ENCODE results near the gene TOLLIP. TPM values are rescaled to one million over a fixed set of nuclear protein-coding genes. Genes with fewer than 3 reads are reported as not detected.

Gene TOLLIP
- total and polyA plus RNA-seq, 8 donors, result 14.9 to 119 (median 35.8) TPM

DNA sequence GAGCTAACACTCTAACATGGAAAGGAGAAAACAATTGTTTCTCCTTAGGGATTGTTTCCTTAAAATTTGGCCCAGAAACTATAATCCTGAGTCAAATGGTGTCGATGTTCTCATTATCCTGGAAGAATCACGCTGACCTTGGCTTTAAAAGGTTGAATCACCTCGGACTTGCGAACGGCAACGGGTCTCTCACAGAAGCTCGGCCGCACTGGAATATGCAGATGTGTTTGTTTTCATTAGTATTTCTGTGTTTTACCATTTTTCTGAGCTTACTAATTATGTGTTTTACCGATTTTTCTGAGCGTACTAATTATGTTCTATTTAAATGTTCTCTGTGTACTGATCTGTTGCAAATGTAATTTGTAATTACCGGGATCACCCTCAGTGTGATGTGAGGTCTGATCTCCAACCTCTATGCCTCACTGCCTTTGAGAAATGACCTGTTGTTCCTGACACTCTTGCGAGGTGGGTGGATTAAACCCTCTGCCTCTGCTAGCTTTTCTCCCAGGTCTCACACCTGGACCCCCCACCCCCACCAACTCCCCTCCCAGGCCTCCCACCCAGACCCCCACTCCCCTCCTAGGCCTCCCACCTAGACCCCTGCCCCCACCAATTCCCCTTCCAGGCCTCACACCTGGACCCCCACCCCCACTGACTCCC lies 42.0 kb upstream of the TOLLIP start:
- no peak for DNase-seq
- Histone ChIP-seq H3K36me3 (no peaks in the 10 kb centered on the region), H3K4me1 (peaks cover 0 to 8% (median 6%) of the 10 kb centered on the region in 4 donors), H3K9me3 (no peaks in the 10 kb centered on the region), H3K27ac (no peak overlapping the region), H3K27me3 (peaks cover 0 to 37% (median 18%) of the 10 kb centered on the region in 3 donors), H3K4me3 (no peak overlapping the region)
- intact Hi-C loops (cut with DNase I; ENCODE audit: low total_unique reads), result no loop called here
- TF ChIP-seq POLR2A (IDR thresholded peaks at IDR 0.05) (no peak), EP300 (IDR thresholded peaks at IDR 0.05) (no peak), POLR2AphosphoS5 (IDR thresholded peaks at IDR 0.05) (no peak)
- TF ChIP-seq, protein P1, sequence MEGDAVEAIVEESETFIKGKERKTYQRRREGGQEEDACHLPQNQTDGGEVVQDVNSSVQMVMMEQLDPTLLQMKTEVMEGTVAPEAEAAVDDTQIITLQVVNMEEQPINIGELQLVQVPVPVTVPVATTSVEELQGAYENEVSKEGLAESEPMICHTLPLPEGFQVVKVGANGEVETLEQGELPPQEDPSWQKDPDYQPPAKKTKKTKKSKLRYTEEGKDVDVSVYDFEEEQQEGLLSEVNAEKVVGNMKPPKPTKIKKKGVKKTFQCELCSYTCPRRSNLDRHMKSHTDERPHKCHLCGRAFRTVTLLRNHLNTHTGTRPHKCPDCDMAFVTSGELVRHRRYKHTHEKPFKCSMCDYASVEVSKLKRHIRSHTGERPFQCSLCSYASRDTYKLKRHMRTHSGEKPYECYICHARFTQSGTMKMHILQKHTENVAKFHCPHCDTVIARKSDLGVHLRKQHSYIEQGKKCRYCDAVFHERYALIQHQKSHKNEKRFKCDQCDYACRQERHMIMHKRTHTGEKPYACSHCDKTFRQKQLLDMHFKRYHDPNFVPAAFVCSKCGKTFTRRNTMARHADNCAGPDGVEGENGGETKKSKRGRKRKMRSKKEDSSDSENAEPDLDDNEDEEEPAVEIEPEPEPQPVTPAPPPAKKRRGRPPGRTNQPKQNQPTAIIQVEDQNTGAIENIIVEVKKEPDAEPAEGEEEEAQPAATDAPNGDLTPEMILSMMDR (IDR thresholded peaks at IDR 0.05), result no peak
- WGBS, 5 donors, result 63 to 78% (median 72%) methylated on average over 12 of the region's 12 CpGs

- WGBS, 5 donors, result 37 to 65% (median 44%) methylated on average over 13 to 22 of the region's 22 CpGs
- Histone ChIP-seq H3K4me1 (no peaks in the 10 kb centered on the region), H3K4me3 (no peak overlapping the region), H3K36me3 (no peaks in the 10 kb centered on the region), H3K9me3 (no peaks in the 10 kb centered on the region), H3K27ac (no peak overlapping the region), H3K27me3 (peaks cover 0 to 33% (median 18%) of the 10 kb centered on the region in 3 donors)
- intact Hi-C loops (cut with DNase I; ENCODE audit: low total_unique reads), result no loop called here
- no peak for DNase-seq
- TF ChIP-seq POLR2AphosphoS5 (IDR thresholded peaks at IDR 0.05), result no peak
- no peak for TF ChIP-seq POLR2A (IDR thresholded peaks at IDR 0.05)
- TF ChIP-seq, protein P1 (IDR thresholded peaks at IDR 0.05), result no peak
- TF ChIP-seq EP300 (IDR thresholded peaks at IDR 0.05), result no peak
Observed at GRCh38 chr11:1350086-1350725, 40.8 kb upstream of the TOLLIP start.

DNA sequence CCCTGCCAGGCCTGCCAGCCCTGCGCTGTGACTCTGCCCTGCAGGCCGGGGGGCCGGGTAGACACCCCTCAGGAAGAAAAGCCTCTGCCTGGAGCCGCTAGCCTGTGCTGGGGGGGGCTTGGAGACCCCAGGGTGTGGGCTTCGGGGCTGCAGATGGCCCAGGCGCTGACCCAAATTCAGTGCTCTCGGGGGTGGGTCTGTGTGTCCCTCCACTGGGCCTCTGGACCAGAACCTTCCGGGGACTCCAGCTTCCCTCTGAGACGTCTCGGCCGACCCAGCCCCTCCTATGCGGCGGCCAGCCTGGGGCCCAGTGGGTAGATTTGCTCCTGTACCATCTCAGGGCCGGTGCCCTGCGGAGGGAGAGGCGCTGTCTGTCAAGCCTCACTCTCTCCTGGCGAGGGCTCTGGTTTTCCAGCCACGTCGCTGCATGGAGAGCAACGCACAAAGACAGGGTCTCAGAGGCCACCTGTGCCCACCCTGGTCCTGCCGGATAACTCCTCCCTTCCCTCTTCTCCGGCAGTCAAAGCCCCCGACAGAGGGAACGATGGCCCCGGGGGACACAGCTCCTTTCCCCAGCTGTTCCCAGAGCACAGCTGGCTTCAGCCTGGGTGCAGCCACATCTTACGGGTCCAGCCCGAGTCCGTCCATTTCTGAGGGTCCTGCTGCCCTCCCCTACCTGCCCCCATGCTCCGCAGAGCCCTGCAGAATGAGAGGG lies 40.1 kb upstream of the TOLLIP start:
- Histone ChIP-seq H3K36me3 (no peaks in the 10 kb centered on the region), H3K4me3 (no peak overlapping the region), H3K27me3 (peaks cover 0 to 32% (median 18%) of the 10 kb centered on the region in 3 donors), H3K9me3 (no peaks in the 10 kb centered on the region), H3K27ac (no peak overlapping the region), H3K4me1 (no peaks in the 10 kb centered on the region)
- DNase-seq, result no peak
- TF ChIP-seq EP300 (IDR thresholded peaks at IDR 0.05) (no peak), POLR2AphosphoS5 (IDR thresholded peaks at IDR 0.05) (no peak), POLR2A (IDR thresholded peaks at IDR 0.05) (no peak)
- TF ChIP-seq, protein P1 (IDR thresholded peaks at IDR 0.05), result no peak
- intact Hi-C loops (cut with DNase I; ENCODE audit: low total_unique reads), result no loop called here
- 66 to 75% (median 70%) methylated on average over 12 to 29 of the region's 29 CpGs for WGBS, 5 donors

GRCh38 chr11:1348796-1349326 lies 39.4 kb upstream of the TOLLIP start:
- WGBS, 5 donors, result 48 to 64% (median 56%) methylated on average over 21 to 25 of the region's 25 CpGs
- H3K4me3 ChIP-seq, result no peak overlapping the region
- H3K4me1 ChIP-seq, result no peaks in the 10 kb centered on the region
- intact Hi-C loops (cut with DNase I; ENCODE audit: low total_unique reads), result no loop called here
- TF ChIP-seq, protein P1 (IDR thresholded peaks at IDR 0.05), result no peak
- no peak for TF ChIP-seq POLR2A (IDR thresholded peaks at IDR 0.05)
- no peak for TF ChIP-seq EP300 (IDR thresholded peaks at IDR 0.05)
- no peak overlapping the region for H3K27ac ChIP-seq
- peaks cover 0 to 26% (median 18%) of the 10 kb centered on the region in 3 donors for H3K27me3 ChIP-seq
- H3K9me3 ChIP-seq, result no peaks in the 10 kb centered on the region
- no peak for DNase-seq
- no peaks in the 10 kb centered on the region for H3K36me3 ChIP-seq

Data from stomach (tissue), 9 donors.